ENCODE measurements around the gene ULK4.

- TF ChIP-seq CTCF (conservative IDR thresholded peaks at IDR 0.05) (no peak), EZH2 (IDR thresholded peaks at IDR 0.05; ENCODE audit: low read depth) (no peak)
Measured at GRCh38 chr3:41404582-41404981, 557.3 kb downstream of the ULK4 start.
